Stimulated activated CD4-positive, alpha-beta T cell treated with anti-CD3 and anti-CD28 coated beads, Interleukin-1b, Interleukin-23, amount 100 ng/mL, for 24 hours (primary cell): Measurements from ENCODE around the gene CRYBG2.
"Not testable (repeated sequence)": the region's sequence is repeated elsewhere in the genome, so short reads cannot be mapped to it uniquely, and the experiment has no call there.

Source experiments
- DNase-seq, 4 experiments: peaks; one replicate each; pipeline ENCODE4 v3.0.0-alpha.2; 2020; ENCODE audit warnings: low read depth in 4 of 4, low spot score in 1 of 4

CRYBG2 gene

GRCh38 chr1:26322042-26322331 is 31.9 kb downstream of the CRYBG2 start:
- no peak for DNase-seq

GRCh38 chr1:26321315-26322041 is 32.5 kb downstream of the CRYBG2 start:
- DNase-seq = peak; percentile 92 to 98 (median 96)

- DNase-seq = no peak
Measured at GRCh38 chr1:26320896-26321295, 33.0 kb downstream of the CRYBG2 start.

- no peak for DNase-seq
Measured at GRCh38 chr1:26318338-26319064, 35.4 kb downstream of the CRYBG2 start.

GRCh38 chr1:26317612-26318337 is 36.2 kb downstream of the CRYBG2 start, which contains the start of gene CD52:
TSS of gene CD52 (plus strand) at chr1:26317958. CDS start at chr1:26318018, 60 bp downstream.
- peak; percentile 36 to 58 (median 44) for DNase-seq

GRCh38 chr1:26317146-26317545 is 36.8 kb downstream of the CRYBG2 start:
- DNase-seq = no peak

GRCh38 chr1:26315874-26316850 is 37.8 kb downstream of the CRYBG2 start:
- DNase-seq = no peak

- no peak for DNase-seq
Measured at GRCh38 chr1:26314501-26314900, 39.4 kb downstream of the CRYBG2 start.

GRCh38 chr1:26307966-26308899 is 45.7 kb downstream of the CRYBG2 start:
- DNase-seq = not testable (repeated sequence)

GRCh38 chr1:26307363-26307781 is 46.6 kb downstream of the CRYBG2 start:
- no peak for DNase-seq

- peak; percentile 68 to 90 (median 88) for DNase-seq
Measured at GRCh38 chr1:26306290-26307229, 47.4 kb downstream of the CRYBG2 start, which contains the start of gene UBXN11. TSS of gene UBXN11 (minus strand) at chr1:26306636. CDS start at chr1:26302883, 3,753 bp downstream.

- no peak for DNase-seq
Measured at GRCh38 chr1:26305667-26306289, 48.2 kb downstream of the CRYBG2 start.

- no peak for DNase-seq
Measured at GRCh38 chr1:26302733-26303405, 51.1 kb downstream of the CRYBG2 start.

GRCh38 chr1:26300578-26301275 is 53.2 kb downstream of the CRYBG2 start:
- DNase-seq = no peak

GRCh38 chr1:26297791-26298124 is 56.2 kb downstream of the CRYBG2 start:
- no peak for DNase-seq

- no peak for DNase-seq
Measured at GRCh38 chr1:26297057-26297790, 56.7 kb downstream of the CRYBG2 start.
